GM20431 (cell line): Measurements from ENCODE around the gene TASP1.
"Not testable (repeated sequence)": the region's sequence is repeated elsewhere in the genome, so short reads cannot be mapped to it uniquely, and the experiment has no call there.

Experiments used
- in situ Hi-C: fragments of 300-500 bp; cut with MseI, MboI; formaldehyde crosslinking; loops from one replicate; pipeline ENCODE4 v1.15.0; 2020; ENCODE audit warnings: low sequenced_read_pairs; ENCODE audit not compliant: unreplicated experiment

TASP1 gene

DNA sequence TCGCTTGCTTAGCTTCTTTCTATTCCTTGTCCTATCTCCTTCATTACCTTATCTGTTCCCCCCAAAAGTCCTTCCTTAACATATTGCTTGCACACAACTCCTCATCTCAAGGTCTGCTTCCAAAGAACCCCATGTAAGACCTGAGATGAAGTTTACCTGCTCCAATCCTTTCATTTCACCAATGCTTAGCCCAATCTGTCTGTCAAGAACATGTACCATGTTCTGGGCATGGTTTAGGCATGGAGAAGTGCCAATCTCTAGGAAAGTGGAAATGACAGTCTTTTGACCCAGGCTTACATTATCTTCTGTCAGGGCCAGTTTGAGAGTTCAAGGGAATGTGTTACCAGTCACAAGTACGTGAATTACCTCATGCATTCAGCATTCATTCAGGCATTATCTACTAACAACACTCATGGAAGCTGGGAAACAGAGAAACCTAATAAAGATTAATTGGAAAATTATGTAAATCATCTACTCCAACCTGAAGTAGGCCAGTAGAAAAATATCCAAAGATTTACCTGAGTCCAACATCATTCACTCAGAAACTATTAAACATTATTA lies 15.8 kb upstream of the TASP1 start:
- in situ Hi-C loops = no loop called here

DNA sequence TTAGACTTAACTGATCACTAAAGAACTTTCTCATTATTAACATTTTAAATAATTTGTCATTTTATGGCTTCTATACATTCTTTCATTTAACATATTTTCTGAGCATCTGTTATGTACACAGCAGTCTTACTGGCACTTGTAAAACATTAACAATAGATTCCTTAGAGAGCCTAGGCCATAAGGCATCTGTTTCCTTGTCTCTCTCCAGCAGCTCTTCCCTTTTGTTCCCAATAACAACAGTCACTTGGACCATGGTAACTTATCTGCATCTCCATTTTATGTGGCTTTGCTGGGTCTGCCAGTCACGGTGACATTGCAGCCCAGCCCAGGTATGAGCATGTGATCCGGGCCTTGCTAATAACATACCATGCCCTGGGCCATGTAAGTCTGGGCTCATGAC lies 11.7 kb upstream of the TASP1 start:
- in situ Hi-C loops = no loop called here

DNA sequence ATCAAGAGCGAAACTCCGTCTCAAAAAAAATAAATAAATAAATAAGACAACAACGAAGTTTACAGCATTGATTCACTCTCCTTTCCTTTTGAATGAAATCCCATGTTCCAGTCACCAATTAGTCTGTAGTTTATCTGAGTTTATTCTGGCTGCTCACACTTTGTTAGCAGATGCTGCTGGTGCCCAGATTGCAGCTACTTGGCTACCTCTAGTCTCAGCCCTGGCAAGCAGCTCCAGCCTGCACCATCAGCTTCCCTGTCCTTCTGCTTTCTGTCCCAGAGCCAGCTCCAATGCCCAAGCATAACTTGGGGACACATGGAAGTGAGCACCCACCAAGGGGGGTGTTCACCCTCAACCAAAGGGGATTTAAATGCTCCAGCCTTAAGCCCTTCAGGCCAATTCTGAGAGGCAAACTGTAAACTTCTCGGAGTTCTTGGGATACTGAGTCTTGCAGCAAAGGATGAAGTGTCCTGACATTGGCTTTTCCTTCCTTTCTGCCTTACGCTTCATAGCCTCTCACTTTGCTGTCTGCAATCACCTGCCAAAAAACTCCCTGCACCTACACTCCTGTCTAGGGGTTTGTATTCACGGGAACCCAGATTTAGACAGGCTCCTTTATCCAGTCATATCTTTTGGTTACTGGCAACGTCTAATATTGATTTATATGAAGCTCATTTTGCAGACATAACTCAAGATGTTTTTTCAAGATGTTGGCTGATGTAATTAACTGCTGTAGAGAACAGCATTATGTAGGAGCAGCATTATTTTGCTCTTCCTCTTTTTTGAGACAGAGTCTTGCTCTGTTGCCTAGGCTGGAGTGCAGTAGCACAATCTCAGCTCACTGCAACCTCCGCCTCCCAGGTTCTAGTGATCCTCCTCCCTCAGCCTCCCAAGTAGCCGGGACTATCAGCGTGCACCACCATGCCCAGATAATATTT lies 9.8 kb upstream of the TASP1 start:
- in situ Hi-C loops = no loop called here

DNA sequence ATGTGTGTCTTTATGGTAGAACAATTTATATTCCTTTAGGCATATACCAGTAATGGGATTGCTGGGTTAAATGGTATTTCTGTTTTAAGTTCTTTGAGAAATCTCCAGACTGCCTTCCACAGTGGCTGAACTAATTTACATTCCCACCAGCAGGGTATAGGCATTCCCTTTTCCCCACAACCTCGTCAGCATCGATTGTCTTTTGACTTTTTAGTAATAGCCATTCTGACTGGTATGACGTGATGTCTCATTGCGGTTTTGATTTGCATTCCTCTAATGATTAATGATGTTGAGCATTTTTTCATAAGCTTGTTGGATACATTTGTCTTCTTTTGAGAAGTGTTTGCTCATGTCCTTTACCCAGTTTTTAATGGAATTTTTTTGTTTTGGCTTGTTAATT lies 5.3 kb upstream of the TASP1 start:
- in situ Hi-C loops = no loop called here

DNA sequence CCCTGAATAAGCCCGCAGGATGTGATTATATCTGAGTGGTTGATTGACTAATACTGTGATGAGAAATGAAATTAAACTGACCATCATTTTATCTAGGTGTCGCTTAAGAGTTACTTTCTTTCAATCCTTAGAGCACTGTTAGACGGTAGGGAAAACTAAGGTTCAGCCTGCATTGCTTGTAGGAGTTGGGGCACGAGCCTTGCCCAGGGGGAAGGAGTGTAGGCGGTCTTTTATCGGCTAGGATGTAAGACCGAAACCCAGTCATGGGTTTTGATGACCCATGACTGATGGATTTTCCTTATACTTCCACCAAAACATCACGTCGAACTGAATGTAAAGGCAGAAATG lies 392 bp upstream of the TASP1 start:
- in situ Hi-C loops = no loop called here

DNA sequence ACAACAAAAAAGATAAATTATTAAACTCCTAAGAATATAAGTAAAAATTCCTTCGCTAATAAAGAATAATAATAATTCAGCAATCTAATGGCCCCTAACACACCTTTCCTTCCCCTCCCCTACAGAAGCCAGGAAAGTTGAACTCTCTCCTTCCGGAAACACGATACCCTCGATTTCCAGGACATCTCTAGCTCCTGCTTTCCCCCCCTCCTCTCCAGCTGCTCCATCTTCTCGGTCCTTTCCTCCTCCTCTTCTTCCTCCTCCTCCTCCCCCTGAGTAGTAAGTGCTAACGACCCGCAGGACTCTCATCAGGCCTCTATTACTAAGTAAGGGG lies 603 bp downstream of the TASP1 start:
- in situ Hi-C loops = no loop called here

DNA sequence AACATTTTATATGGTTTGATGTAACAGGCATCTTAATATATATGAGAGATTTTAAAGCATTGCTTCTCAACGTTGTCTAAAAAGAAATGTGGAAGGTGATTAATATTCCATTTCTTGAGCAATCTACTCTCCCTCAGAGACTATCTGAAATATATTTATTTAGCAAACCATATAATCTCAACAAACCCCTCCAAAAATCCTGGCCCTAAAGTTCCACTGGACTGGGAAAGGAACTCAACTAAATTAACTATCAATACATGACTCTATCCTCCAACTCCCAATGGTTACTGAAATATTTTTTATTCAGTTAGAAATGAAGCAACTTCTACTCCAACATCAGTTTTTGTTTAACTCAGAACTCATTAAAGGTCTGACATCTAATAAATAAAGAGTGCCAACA lies 6.3 kb downstream of the TASP1 start:
- in situ Hi-C loops = no loop called here

DNA sequence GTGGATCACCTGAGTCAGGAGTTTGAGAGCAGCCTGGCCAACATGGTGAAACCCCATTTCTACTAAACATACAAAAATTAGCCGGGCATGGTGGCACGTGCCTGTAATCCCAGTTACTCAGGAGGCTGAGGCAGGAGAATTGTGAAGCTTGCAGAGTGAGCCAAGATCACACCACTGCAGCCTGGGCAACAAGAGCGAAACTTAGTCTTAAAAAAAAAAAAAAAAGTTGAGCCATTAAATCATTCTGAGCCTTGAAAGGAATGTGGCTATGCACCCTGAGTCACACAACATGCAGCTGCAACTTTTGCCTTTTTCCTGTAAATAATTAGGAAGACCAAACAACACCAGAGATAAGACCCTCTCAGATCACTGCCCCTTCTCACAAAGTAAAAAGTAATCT lies 11.2 kb downstream of the TASP1 start:
- in situ Hi-C loops = not testable (repeated sequence)

DNA sequence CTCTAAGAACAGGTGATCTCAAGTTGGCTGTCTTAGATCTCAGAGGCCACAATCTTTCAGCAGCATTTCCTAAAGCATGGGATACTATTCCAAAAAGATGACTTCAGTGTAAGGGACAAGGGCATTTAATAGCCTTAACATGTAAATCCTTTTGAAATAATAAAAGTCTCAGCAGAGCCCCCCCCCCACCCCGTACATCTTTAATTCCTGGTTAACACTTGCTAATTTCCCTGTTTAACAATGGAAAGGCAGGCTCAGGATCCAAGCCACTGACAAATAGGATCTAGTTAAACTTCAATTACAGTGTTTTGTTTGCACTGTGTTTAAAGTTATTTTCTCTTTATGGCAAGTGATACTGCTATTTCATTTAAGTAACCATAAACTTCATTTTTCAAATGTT lies 12.0 kb downstream of the TASP1 start:
- in situ Hi-C loops = no loop called here

DNA sequence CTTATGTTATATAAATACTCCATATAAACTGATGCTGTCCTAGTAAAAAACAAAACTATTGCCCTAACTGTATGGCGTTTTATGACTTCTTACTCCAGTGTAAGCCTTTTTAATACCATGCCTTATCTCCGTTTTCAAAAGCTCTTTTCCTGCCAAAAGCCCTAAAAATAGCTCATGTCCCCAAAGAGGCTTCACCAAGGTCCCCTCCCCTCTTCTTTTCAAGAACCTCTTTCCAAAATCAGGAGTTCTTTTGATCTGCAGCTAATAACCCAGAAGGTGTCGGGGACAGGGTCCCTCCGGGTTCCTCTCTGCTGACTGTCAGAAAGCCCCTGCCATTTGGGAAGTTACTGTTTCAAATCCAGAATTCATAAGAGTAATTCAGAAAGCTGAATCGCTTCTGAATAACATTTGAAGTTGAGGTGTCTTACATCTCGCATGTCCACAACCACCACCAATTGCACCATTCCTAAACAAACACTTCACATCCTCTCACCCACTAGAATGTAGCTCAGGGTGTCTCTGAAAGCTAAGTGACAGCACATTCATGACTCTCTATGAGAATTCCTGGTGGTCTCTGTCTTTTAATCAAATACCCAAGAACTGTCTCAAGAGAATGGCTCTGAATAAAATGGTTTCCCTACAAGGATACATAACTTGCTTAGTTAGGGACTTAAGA lies 13.3 kb downstream of the TASP1 start:
- in situ Hi-C loops = no loop called here

DNA sequence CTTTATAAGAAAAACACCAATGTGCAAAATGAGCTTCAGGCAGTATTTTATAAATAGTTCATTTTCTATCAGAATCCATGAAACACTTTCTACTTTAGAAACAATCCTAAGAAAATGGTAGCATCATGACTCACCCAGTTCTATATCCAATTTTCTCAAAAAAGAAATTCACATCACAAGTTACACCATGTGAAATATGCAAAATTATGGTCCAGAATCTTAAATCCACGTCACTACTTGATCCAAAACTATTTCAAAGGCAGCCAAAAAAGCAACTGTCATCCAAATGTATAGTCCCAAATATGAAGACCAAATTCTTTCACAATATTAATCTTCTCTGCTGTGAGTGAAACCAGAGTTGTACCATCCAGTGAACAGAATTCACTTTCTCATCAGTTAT lies 19.3 kb downstream of the TASP1 start:
- in situ Hi-C loops = not testable (repeated sequence)

DNA sequence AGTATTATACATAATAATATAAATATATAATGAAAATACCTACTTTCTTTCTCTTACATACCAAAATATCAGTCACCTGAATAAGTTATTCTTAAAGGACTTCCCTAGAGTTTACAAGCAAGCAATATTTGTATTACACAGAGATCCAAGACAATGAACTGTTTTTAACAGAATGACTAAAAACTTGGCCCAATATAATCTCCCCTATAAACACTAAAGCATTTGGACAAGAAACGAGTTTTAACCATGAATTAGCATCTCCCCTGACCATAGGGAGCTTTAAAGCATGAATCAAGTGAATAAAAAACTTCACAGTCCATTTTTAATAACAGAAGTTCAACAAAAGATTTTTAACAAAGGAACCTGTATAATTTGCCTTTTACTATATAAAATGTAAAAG lies 20.3 kb downstream of the TASP1 start:
- in situ Hi-C loops = not testable (repeated sequence)

DNA sequence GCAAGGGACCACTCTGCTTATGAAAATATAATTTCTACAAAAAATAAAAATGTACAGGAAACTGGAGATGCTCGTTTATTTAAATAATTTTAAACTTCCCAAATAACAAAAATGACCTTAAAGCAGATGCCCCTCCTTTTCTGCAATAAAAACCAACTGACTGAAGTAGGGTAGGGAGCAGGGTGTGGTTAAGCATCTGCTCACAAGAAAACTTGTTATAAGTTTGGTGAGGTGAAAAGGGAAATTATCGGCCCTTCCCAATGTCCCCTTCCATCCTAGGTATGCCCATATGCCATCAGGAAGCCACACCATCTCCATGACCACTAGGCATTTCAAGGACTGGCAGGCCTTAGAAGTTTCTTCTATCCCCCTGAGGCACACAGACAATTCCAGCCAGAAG lies 21.1 kb downstream of the TASP1 start:
- in situ Hi-C loops = not testable (repeated sequence)

DNA sequence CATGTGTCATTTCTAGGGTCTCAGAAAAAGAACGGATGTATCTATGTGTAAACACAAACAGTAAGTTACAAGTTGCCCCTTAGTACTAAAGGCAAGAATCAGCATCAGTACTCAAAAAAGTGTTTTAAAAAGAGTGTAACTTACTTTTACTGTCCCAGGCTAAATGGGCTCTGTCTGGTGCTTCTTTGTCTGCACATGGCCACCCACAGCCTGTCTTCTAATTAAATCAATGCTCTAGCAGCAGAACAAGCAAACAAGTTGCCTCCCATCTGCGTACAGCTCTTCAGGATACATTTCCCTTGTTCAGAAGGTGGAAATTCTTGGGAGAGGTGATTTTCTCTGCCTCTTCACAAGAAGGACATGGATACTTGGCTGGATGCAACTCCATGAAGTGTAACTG lies 22.0 kb downstream of the TASP1 start:
- in situ Hi-C loops = not testable (repeated sequence)

DNA sequence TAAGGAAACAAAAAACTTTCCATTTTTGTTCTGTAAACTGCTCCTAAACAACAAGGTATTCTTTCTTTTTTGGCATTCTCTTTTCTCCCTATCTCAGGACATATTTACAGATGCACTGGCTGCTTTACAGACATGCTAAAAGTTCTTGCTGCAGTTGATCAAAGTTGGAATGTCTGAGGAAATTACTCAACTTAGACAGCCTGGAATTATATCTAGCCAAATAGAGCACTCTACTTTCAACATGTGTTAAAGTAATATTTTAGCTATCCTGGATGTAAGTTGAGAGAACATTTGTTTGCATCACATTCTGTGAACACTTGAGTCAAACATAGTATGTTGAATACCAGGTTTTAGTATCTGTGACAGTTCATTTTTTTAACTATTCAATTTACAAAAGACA lies 24.8 kb downstream of the TASP1 start:
- in situ Hi-C loops = no loop called here

DNA sequence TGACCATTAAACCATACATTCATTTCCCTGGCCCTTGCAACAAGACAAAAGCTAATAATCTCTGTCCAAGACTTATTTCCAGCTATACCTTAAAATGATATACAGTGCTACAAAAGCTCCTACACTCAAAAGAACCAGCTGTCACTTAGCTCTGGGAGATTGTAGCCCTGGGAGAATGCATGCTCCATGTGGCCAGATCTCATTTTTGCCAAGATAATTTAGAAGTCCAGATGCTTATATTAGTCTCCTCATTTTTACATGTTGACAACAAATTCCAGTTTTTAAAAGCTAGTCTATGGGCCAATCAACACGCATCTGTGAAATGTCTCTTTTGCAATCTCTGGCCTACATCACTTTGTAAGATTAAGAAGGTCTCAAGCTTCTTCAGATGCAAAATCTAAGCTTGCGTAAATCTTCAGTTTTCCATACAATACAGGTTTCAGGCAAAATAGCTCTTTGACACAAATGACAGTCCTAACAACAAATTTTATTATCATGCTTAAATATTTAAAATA lies 27.1 kb downstream of the TASP1 start:
- in situ Hi-C loops = no loop called here

DNA sequence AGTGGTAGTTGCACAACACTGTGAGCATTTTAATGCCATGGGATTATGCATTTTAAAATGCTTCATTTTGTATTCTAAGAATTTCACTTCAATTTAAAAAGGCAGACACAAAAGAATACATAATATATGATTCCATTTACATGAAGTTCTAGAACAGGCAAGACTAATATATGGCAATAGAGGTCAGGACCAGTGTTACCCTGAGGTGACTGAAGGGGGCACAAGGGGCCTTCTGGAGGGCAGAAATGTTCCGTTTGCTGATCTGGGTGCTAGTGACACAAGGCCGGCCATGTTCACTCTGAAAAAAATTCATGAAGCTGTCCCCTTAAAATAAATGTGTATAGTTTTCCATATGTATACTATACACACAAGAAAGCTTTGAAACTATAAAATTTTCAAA lies 28.5 kb downstream of the TASP1 start:
- in situ Hi-C loops = no loop called here

DNA sequence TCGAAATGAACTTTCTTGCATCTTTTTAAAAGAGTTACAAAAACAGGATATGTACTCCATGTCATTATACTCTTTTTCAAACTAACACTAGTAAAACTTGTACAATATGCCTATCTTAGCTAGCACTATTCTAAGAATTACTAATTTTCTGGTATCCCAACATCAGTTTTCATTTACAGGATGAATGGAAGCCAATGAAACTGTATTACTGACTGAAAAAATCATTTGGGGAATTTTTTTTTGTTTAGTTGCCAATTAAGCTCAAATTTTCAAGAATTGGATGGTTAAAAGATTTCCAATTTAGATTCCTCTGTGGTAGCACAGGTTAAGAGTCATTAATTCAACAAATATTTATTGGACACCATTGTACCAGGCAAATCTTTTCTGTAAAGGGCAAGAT lies 30.7 kb downstream of the TASP1 start:
- in situ Hi-C loops = no loop called here

DNA sequence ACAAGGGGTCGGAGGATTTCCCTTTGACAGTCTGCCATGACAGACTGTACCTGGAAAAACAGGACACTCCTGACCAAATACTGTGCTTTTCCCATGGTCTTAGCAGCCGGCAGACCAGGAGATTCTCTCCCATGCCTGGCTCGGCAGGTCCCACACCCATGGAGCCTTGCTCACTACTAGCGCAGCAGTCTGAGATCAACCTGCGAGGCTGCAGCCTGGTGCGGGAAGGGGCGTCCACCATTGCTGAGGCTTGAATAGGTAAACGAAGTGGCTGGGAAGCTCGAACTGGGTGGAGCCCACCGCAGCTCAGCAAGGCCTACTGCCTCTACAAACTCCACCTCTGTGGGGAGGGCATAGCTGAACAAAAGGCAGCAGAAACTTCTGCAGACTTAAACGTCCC lies 45.3 kb downstream of the TASP1 start:
- in situ Hi-C loops = not testable (repeated sequence)

DNA sequence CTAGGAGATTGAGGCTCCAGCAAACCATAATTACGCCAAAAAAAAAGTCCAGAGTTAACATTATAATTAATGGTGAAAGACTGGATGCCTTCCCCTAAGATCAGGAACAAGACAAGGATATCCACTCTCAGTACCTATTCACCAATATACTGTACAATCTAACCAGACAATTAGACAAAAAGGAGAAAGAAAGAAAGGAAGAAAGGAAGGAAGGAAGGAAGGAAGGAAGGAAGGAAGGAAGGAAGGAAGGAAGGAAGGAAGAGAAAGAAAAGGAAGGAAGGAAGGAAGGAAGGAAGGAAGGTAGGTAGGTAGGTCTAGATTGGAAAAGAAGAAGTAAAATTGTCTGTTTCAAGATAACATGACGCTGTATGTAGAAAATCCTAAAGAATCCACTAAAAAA lies 50.7 kb downstream of the TASP1 start:
- in situ Hi-C loops = no loop called here

DNA sequence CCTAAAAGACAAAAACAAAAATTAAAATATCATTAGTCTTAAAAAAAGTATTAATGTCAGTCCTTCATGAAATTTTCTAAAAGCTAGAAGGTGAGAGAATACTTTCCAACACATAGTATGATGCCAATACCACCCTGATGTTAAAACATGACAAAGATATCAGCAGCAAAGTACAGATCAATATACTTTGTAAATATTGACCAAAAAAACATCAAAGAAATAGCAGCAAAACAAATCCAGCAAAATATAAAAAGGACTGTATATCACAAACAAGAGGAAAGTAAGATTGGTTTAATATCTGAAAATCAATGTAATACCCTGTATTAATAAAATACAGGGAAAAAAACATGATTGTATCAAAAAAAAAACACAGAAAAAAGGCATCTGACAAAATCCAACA lies 51.4 kb downstream of the TASP1 start:
- in situ Hi-C loops = no loop called here
